K562 (cell line): Measurements from ENCODE around the gene KIAA0040. TPM values are rescaled to one million over a fixed set of nuclear protein-coding genes. Genes with fewer than 3 reads are reported as not detected.

Experiments used
- ATAC-seq: fragments of 200-7000 bp; cut with Tn5 transposase; 3 replicates; pipeline ENCODE4 v1.9.1; 2020; ENCODE audit warnings: moderate library complexity
- BruUV-seq: library from RNA; stranded (reverse); fragments of 400-500 nt; replicated peaks from 2 replicates; lab custom pipeline; 2021; lab: Mats Ljungman, UMichigan
- CTCF ChIA-PET: fragments of 300-600 bp; formaldehyde crosslinking; extraction: SDS; loops from one replicate; lab custom pipeline; 2021; ENCODE audit warnings: low intra/inter-chr PET ratio; lab: Yijun Ruan, JAX
- POLR2A ChIA-PET: fragments of 300-600, 350-650 bp; sonication (Branson Sonifier 250); formaldehyde crosslinking; extraction: SDS; loops from one replicate; lab custom pipeline; 2021; ENCODE audit warnings: antibody characterized with exemption, inconsistent platforms; lab: Yijun Ruan, JAX
- DNase-seq, 4 experiments: peaks; one replicate each; pipeline versions ENCODE4 v3.0.0 to v3.0.0-alpha.2; 2011 to 2018; ENCODE audit warnings: low spot score in 3 of 4, mixed read lengths in 3 of 4; ENCODE audit errors: extremely low read depth in 1 of 4
- FAIRE-seq: peaks from 2 replicates; lab custom pipeline; 2011; peaks lifted over from hg19 to GRCh38; lab: Jason Lieb, UNC
- H2AFZ ChIP-seq: 2 replicates; pipeline ENCODE4 v1.6.0; 2011; ENCODE audit warnings: low read depth, low read length, control low read depth, inconsistent platforms
- H3K27ac ChIP-seq: fragments of 200-600 bp; 3 replicates; pipeline ENCODE4 v1.8.0; 2011; ENCODE audit warnings: low read depth, mild to moderate bottlenecking, control low read depth, inconsistent platforms, low read length, moderate library complexity, mixed read lengths; ENCODE audit errors: extremely low read depth
- H3K27me3 ChIP-seq, 2 experiments: fragments of 300-600 bp in 1 of 2; 2 replicates in 1 of 2; 3 replicates in 1 of 2; pipeline versions ENCODE4 v1.6.0 to v1.8.0; 2011; ENCODE audit warnings: inconsistent platforms in 2 of 2, low read length in 2 of 2, mild to moderate bottlenecking in 1 of 2, mixed read lengths in 1 of 2, moderate library complexity in 1 of 2; ENCODE audit not compliant: control insufficient read depth in 2 of 2, insufficient read depth in 2 of 2
- H3K36me3 ChIP-seq: fragments of 300-600 bp; 3 replicates; pipeline ENCODE4 v1.8.0; 2011; ENCODE audit warnings: mild to moderate bottlenecking, low read length, inconsistent platforms; ENCODE audit not compliant: control insufficient read depth, insufficient read depth
- H3K4me1 ChIP-seq, 2 experiments: fragments of 200-600 bp in 1 of 2; replicated peaks in 1 of 2; 2 replicates in 1 of 2; 3 replicates in 1 of 2; pipeline versions ENCODE4 v1.5.1 to v1.8.0; 2011; ENCODE audit warnings: inconsistent platforms in 2 of 2, low read length in 2 of 2, mild to moderate bottlenecking in 1 of 2, mixed read lengths in 1 of 2, moderate library complexity in 1 of 2; ENCODE audit not compliant: control insufficient read depth in 2 of 2, insufficient read depth in 2 of 2
- H3K4me2 ChIP-seq: 2 replicates; pipeline ENCODE4 v1.6.1; 2011; ENCODE audit warnings: low read length, control low read depth, inconsistent platforms, mixed read lengths; ENCODE audit not compliant: insufficient read depth
- H3K4me3 ChIP-seq: fragments of 200-600 bp; sonication (generic), shearing (Covaris generic); 2 replicates; pipeline ENCODE4 v1.5.1; 2016; ENCODE audit warnings: control low read depth, inconsistent platforms
- H3K79me2 ChIP-seq: fragments of 200-600 bp; 3 replicates; pipeline ENCODE4 v1.8.0; 2011; ENCODE audit warnings: low read length, inconsistent platforms; ENCODE audit not compliant: control insufficient read depth, insufficient read depth
- H3K9ac ChIP-seq, 2 experiments: 2 replicates each; pipeline versions ENCODE4 v1.6.0 to v1.6.1; 2011; ENCODE audit warnings: low read depth in 2 of 2, low read length in 2 of 2, control low read depth in 1 of 2, inconsistent platforms in 1 of 2, mild to moderate bottlenecking in 1 of 2, mixed read lengths in 1 of 2; ENCODE audit not compliant: insufficient read depth in 1 of 2
- H3K9me1 ChIP-seq: one replicate; pipeline ENCODE4 v1.6.0; 2011; ENCODE audit warnings: inconsistent platforms, mild to moderate bottlenecking, low read length, moderate library complexity; ENCODE audit not compliant: control insufficient read depth, insufficient read depth
- H3K9me3 ChIP-seq: replicated peaks from 2 replicates; pipeline ENCODE4 v1.5.1; 2011; ENCODE audit warnings: low read depth, low read length, inconsistent platforms; ENCODE audit not compliant: control insufficient read depth, insufficient read depth
- H4K20me1 ChIP-seq: replicated peaks from 2 replicates; pipeline ENCODE4 v1.6.1; 2011; ENCODE audit warnings: low read length, inconsistent platforms, mixed read lengths; ENCODE audit not compliant: control insufficient read depth, insufficient read depth
- FOXM1 ChIP-seq, 2 experiments: fragments of 450-650 bp in 1 of 2; sonication (generic) in 1 of 2; formaldehyde crosslinking in 1 of 2; IDR thresholded peaks; 2 replicates each; pipeline versions ENCODE4 v1.6.1 to v1.9.0; 2017 to 2022; ENCODE audit warnings: low read depth in 2 of 2, mild to moderate bottlenecking in 2 of 2, missing genetic modification reagents in 1 of 2, moderate library complexity in 1 of 2
- FOXP1 ChIP-seq: sonication (generic); formaldehyde crosslinking; IDR thresholded peaks from 2 replicates; pipeline ENCODE4 v1.8.0; 2022; ENCODE audit warnings: mild to moderate bottlenecking, missing genetic modification reagents
- GATA2 ChIP-seq: sonication (generic); formaldehyde crosslinking; IDR thresholded peaks from 2 replicates; pipeline ENCODE4 v1.4.0; 2020; ENCODE audit warnings: mild to moderate bottlenecking, missing genetic modification reagents
- ILF3 ChIP-seq: fragments of 450-650 bp; IDR thresholded peaks from 2 replicates; pipeline ENCODE4 v1.6.1; 2018; ENCODE audit warnings: antibody characterized with exemption, mild to moderate bottlenecking, moderate library complexity, borderline replicate concordance
- MECOM ChIP-seq: fragments of 250-450 bp; sonication (Bioruptor Pico); IDR thresholded peaks from 2 replicates; pipeline ENCODE4 v1.8.0; 2022; ENCODE audit warnings: inconsistent platforms
- MIER1 ChIP-seq: fragments of 450-650 bp; IDR thresholded peaks from 2 replicates; pipeline ENCODE4 v1.6.1; 2016; ENCODE audit warnings: antibody characterized with exemption, mild to moderate bottlenecking, low read depth
- PML ChIP-seq: IDR thresholded peaks from 2 replicates; pipeline ENCODE4 v1.6.1; 2012; ENCODE audit warnings: low read length, inconsistent platforms
- POLR2B ChIP-seq: fragments of 450-650 bp; IDR thresholded peaks from 2 replicates; pipeline ENCODE4 v1.6.1; 2018; ENCODE audit warnings: low read depth; ENCODE audit not compliant: partially characterized antibody
- POLR3A ChIP-seq: IDR thresholded peaks from 2 replicates; pipeline ENCODE4 v1.6.1; 2011; ENCODE audit warnings: borderline replicate concordance, mild to moderate bottlenecking, moderate library complexity; ENCODE audit not compliant: insufficient read length, insufficient read depth; ENCODE audit errors: extremely low read depth
- RFX7 ChIP-seq: fragments of 250-450 bp; sonication (Bioruptor Pico); IDR thresholded peaks from 2 replicates; pipeline ENCODE4 v1.5.1; 2021; ENCODE audit warnings: mild to moderate bottlenecking
- SMARCE1 ChIP-seq: fragments of 450-650 bp; IDR thresholded peaks from 2 replicates; pipeline ENCODE4 v1.7.1; 2016; ENCODE audit warnings: mild to moderate bottlenecking
- STAG1 ChIP-seq: sonication (generic); formaldehyde crosslinking; IDR thresholded peaks from 2 replicates; pipeline ENCODE4 v1.5.0; 2020; ENCODE audit warnings: missing genetic modification reagents, borderline replicate concordance
- ZEB2 ChIP-seq: fragments of 450-650 bp; IDR thresholded peaks from 2 replicates; pipeline ENCODE4 v1.6.1; 2016
- ZNF717 ChIP-seq: fragments of 250-450 bp; sonication (Bioruptor Pico); IDR thresholded peaks from 2 replicates; pipeline ENCODE4 v1.5.0; 2021
- WGBS: fragments of 100-300 bp; shearing (Covaris generic); methylation state at CpG from one replicate; pipeline ENCODE4 v1.1.6; 2016; ENCODE audit warnings: low coverage, mixed read lengths; ENCODE audit not compliant: insufficient coverage; ENCODE audit errors: missing lambda C conversion rate; 5-methylcytosine and 5-hydroxymethylcytosine counted together
- in situ Hi-C: fragments of 300-500 bp; cut with MboI; formaldehyde crosslinking; loops from 4 replicates; pipeline ENCODE4 v1.15.0; 2018; ENCODE audit warnings: inconsistent platforms, mixed read lengths
- intact Hi-C: fragments of 100-400 bp; cut with micrococcal nuclease; formaldehyde crosslinking; loops from 2 replicates; pipeline ENCODE4 v1.14.2; 2022
- polyA plus RNA-seq, 8 experiments: library from polyadenylated mRNA; depleted of rRNA in 4 of 8; stranded (reverse) in 5 of 8; unstranded in 3 of 8; fragments of >200 nt; fragmentation: Nextera tagmentation in 2 of 8; fragmentation: Illumina TruSeq in 1 of 8; extraction: Ambion mirVana in 2 of 8; extraction: Trizol in 1 of 8; gene quantifications; 2 replicates each; pipeline versions ENCODE4 v1.2.1 to v1.2.3, GENCODE V29; 2011 to 2014; ENCODE audit warnings: inconsistent platforms in 1 of 8, missing spikeins in 1 of 8
- total RNA-seq, 7 experiments: library from RNA; depleted of rRNA in 6 of 7; stranded (reverse); fragments of >200 nt in 6 of 7; fragmentation: Illumina TruSeq in 2 of 7; extraction: Trizol in 2 of 7; gene quantifications; 2 replicates each; pipeline versions ENCODE4 v1.2.1 to v1.2.3, GENCODE V29; 2011 to 2021; ENCODE audit warnings: low replicate concordance in 1 of 7
- TF ChIP-seq, protein P1 (sequence below): fragments of 250-450 bp; sonication (Bioruptor Pico); IDR thresholded peaks from 2 replicates; pipeline ENCODE4 v1.8.0; 2022; ENCODE audit warnings: moderate library complexity, mild to moderate bottlenecking, inconsistent platforms

The KIAA0040 gene
- total and polyA plus RNA-seq, 9 of the 15 experiments (the other 6 are each of a cell fraction or from before 2014, with no cell fraction given) = 3.4 to 13.6 (median 7.1) TPM

DNA sequence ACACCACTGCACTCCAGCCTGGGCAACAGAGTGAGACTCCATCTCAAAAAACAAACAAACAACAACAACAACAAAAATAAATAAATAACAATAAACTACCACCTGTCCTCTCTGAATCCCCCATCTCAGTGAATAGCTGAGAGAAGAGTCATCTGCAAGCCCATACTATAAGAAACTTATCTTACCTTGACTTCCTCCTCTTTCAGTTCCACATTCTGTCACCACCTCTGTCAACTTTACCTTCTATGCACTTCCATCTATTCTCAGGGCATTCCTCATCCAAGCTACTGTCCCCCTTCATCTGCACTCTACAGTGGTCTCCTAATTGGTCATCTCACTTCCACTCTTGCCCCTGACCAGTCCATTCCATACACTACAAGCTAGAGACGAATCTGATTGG is 58.1 kb downstream of the KIAA0040 start:
- intact Hi-C loops (no loop called here), in situ Hi-C loops (no loop called here)
- POLR2A ChIA-PET = interaction anchor here (1.1 to 1.5 kb wide), 3 partner anchors 9 to 11 kb away, joined by 3 to 5 read pairs (median 4); no protein-coding TSS in a partner anchor
- Histone ChIP-seq H3K4me1 (no peaks in the 10 kb centered on the region; a peak in 1 of 5 replicates), H4K20me1 (no peaks in the 10 kb centered on the region), H3K9ac (no peak overlapping the region), H3K9me3 (no peaks in the 10 kb centered on the region), H3K4me2 (no peak overlapping the region), H3K4me3 (no peak overlapping the region), H3K27ac (no peak overlapping the region), H3K79me2 (no peaks in the 10 kb centered on the region), H3K36me3 (no peaks in the 10 kb centered on the region), H3K9me1 (no peaks in the 10 kb centered on the region), H2AFZ (no peak overlapping the region), H3K27me3 (peaks cover 9 to 34% of the 10 kb centered on the region in 2 experiments)
- ATAC-seq = no peak
- CTCF ChIA-PET = no interaction called here
- no TSS peak for BruUV-seq
- TF ChIP-seq SMARCE1 (no peak), ILF3 (no peak), RFX7 (CRISPR knock-in tag) (no peak), GATA2 (CRISPR knock-in tag) (no peak)
- no peak for FAIRE-seq
- 0% methylated on average over 1 of the region's 1 CpG for WGBS
- no peak for DNase-seq

DNA sequence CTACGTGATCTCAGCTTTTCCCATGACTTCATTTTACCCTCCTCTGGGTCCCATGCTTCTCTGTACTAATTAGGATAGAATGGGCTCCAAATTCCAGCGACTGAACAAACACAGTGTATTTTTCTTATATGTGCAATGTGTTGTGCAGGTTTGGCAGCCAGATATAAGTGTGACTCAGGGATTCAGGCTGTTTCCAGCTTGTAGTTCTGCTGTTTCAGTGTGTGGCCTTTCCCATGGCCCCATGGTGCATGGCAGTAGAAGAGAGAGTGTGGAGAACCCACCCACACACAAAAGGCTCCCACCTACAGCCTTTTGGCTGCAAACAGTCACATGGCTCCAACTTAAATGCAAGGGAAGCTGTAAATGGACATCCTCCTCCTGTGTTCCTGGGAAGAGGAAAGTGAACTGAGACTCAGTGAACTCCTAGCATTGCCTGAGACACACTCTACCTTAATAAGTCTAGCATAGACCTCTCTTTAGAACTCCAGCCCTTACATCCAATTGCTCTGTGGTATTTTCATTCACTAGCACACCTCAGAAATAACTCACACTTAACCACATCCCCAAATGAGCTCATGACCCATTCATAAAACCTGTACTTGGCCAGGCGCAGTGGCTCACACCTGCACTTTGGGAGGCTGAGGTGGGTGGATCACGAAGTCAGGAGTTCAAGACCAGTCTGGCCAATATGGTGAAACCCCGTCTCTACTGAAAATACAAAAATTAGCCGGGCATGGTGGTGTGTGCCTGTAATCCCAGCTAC is 58.7 kb downstream of the KIAA0040 start:
- H3K4me1 ChIP-seq = no peaks in the 10 kb centered on the region; a peak in 1 of 5 replicates
- no peaks in the 10 kb centered on the region for H3K79me2 ChIP-seq
- H3K27ac ChIP-seq = no peak overlapping the region
- ChIA-PET POLR2A (interaction anchor here (1.1 to 1.2 kb wide), 2 partner anchors 9 to 12 kb away, joined by 3 to 4 read pairs; no protein-coding TSS in a partner anchor), CTCF (no interaction called here)
- no peak overlapping the region for H3K4me3 ChIP-seq
- H4K20me1 ChIP-seq = no peaks in the 10 kb centered on the region
- H3K27me3 ChIP-seq = peaks cover 9 to 34% of the 10 kb centered on the region in 2 experiments
- ATAC-seq = no peak
- no peaks in the 10 kb centered on the region for H3K36me3 ChIP-seq
- H3K4me2 ChIP-seq = no peak overlapping the region
- no TSS peak for BruUV-seq
- H2AFZ ChIP-seq = no peak overlapping the region
- no peaks in the 10 kb centered on the region for H3K9me1 ChIP-seq
- FAIRE-seq = no peak
- H3K9me3 ChIP-seq = no peaks in the 10 kb centered on the region
- no peak for DNase-seq
- no peak overlapping the region for H3K9ac ChIP-seq
- intact Hi-C loops = no loop called here
- WGBS = 1% methylated on average over 6 of the region's 6 CpGs
- in situ Hi-C loops = no loop called here
- TF ChIP-seq STAG1 (CRISPR knock-in tag) (no peak), PML (no peak), FOXM1 (IDR thresholded peaks at IDR 0.05; ENCODE audit: low read depth) (no peak), FOXM1 (CRISPR knock-in tag; IDR thresholded peaks at IDR 0.05; ENCODE audit: low read depth) (no peak), MECOM (no peak), ZEB2 (no peak), POLR2B (no peak), POLR3A (no peak), ZNF717 (CRISPR knock-in tag) (no peak), MIER1 (no peak), FOXP1 (CRISPR knock-in tag) (no peak)
- TF ChIP-seq, protein P1, sequence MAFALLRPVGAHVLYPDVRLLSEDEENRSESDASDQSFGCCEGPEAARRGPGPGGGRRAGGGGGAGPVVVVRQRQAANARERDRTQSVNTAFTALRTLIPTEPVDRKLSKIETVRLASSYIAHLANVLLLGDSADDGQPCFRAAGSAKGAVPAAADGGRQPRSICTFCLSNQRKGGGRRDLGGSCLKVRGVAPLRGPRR (CRISPR knock-in tag) = no peak
